Activated naive CD8-positive, alpha-beta T cell treated with anti-CD3 and anti-CD28 coated beads, Interleukin-2, amount 10 ng/mL, durations not matched to agents 7 days and 5 days (primary cell): ENCODE results near the gene RTTN. TPM values are rescaled to one million over a fixed set of nuclear protein-coding genes. Genes with fewer than 3 reads are reported as not detected.
A peak's percentile ranks its signal among the peaks of the same experiment; 100 is the strongest.

Experiments
- ATAC-seq: fragments of 150-1000 bp; cut with Tn5 transposase; one replicate; pipeline ENCODE4 v1.10.0; 2021; ENCODE audit warnings: low read depth, moderate library complexity
- POLR2A ChIA-PET: fragments of 350-600 bp; sonication (Branson Sonifier 250); formaldehyde crosslinking; loops from one replicate; lab custom pipeline; 2021; ENCODE audit warnings: antibody characterized with exemption; lab: Charles Lee
- DNase-seq: peaks from one replicate; pipeline ENCODE4 v3.0.0; 2021
- H3K27ac Mint-ChIP-seq: one replicate; pipeline ENCODE4 v1.8.0; 2022; ENCODE audit warnings: mild to moderate bottlenecking, mixed read lengths
- H3K27me3 Mint-ChIP-seq: one replicate; pipeline ENCODE4 v1.8.0; 2022; ENCODE audit warnings: mild to moderate bottlenecking, moderate library complexity, mixed read lengths
- H3K36me3 Mint-ChIP-seq: one replicate; pipeline ENCODE4 v1.8.0; 2021; ENCODE audit warnings: mild to moderate bottlenecking, mixed read lengths
- H3K4me1 Mint-ChIP-seq: one replicate; pipeline ENCODE4 v1.8.0; 2021; ENCODE audit warnings: mixed read lengths
- H3K4me3 Mint-ChIP-seq: one replicate; pipeline ENCODE4 v1.8.0; 2022; ENCODE audit warnings: mild to moderate bottlenecking, moderate library complexity, mixed read lengths
- H3K9me3 Mint-ChIP-seq: one replicate; pipeline ENCODE4 v1.8.0; 2021; ENCODE audit warnings: mixed read lengths
- total RNA-seq, 2 experiments: library from RNA; stranded (reverse); gene quantifications; one replicate each; pipeline ENCODE4 v1.2.3, GENCODE V29; 2021

The RTTN gene
- total RNA-seq, 2 experiments from 2014 or later: 32.5 to 32.8 TPM

DNA sequence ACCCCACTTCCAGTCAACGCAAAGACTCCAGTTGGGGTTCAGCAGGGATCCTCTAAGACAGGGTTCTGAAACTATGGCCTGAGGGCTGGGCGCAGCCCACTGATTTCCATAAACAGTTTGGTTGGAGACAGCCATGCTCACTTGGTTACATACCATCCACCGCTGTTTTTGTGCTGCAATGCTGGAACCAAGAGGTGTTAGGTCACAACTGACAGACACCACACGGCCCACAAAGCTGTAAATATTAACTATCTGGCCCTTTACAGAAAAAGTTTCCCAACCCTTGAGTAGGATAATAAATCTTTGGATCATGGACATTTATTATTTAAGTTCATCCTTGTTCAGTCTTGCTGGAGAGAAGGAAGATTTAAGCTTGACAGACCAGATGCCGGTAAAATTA is 249.4 kb downstream of the RTTN start:
- DNase-seq (no peak), ATAC-seq (peak; percentile 26)
- Mint-ChIP-seq H3K9me3 (peaks cover 5% of the 10 kb centered on the region), H3K36me3 (peaks cover 12% of the 10 kb centered on the region), H3K4me3 (no peak overlapping the region), H3K27me3 (no peaks in the 10 kb centered on the region), H3K27ac (no peak overlapping the region), H3K4me1 (peaks cover 25% of the 10 kb centered on the region)
- POLR2A ChIA-PET: interaction anchor here (1.0 to 2.0 kb wide), 3 partner anchors 10 to 21 kb away, joined by 8 to 14 read pairs (median 9); no protein-coding TSS in a partner anchor

DNA sequence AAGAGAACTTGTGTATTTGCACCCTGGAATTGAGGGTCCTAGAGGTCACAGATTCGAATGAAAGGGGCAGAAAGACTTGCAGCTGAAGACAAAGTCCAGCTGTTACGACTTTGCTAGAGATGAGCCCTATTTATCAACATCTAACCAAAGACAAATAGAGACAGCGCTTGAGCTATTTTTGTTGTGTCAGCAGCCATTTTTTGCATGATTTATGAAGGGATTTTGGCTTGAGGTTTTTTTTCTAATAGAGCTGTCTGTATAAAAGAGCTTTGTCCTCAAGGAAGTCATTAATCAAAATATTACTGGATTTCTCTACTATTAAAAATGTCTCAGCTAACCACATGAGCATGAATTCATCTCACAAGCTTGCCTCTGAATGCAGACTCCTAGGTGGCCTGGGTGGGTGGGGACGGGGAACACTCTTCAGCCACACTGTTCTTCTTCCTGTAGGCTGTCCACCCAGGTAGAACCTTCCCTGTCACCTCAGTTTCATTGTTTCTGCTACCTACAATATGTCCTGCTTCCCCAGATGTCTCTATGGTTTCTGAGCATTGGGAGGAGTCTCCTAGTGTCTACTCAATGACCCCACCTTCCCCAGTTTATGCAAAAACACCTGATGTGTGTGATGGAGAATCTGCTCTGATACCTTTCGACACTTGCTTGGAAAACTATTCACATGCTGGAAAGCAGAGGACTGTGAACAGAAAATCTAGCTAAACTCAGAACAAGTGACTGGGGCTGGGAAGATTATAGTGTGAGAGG is 250.6 kb downstream of the RTTN start:
- Mint-ChIP-seq H3K27ac (peak overlapping the region; percentile 84), H3K4me1 (peaks cover 25% of the 10 kb centered on the region), H3K27me3 (no peaks in the 10 kb centered on the region), H3K9me3 (peaks cover 5% of the 10 kb centered on the region), H3K36me3 (peaks cover 12% of the 10 kb centered on the region), H3K4me3 (no peak overlapping the region)
- ATAC-seq: no peak
- DNase-seq: no peak
- POLR2A ChIA-PET: interaction anchor here (0.6 to 0.7 kb wide), 4 partner anchors 10 to 123 kb away, joined by 3 to 4 read pairs (median 4); no protein-coding TSS in a partner anchor

DNA sequence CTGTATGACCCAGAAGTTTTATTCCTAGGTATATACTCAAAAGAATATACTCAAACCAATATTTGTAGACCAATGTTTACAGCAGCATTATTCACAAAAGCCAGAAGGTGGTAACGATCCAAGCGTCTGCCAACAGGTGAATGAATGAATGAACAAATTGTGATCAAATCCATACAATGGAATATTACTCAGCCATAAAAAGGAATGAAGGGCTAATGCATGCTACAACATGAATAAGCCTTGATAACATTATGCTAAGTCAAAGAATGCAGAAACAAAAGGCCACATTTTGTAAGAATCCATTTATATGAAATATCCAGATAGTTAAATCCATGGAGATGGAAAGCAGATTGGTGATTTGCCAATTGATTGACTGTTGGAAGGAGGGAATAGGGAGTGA is 252.3 kb downstream of the RTTN start:
- POLR2A ChIA-PET: no interaction called here
- no peaks in the 10 kb centered on the region for H3K27me3 Mint-ChIP-seq
- DNase-seq: no peak
- H3K9me3 Mint-ChIP-seq: peaks cover 5% of the 10 kb centered on the region
- no peak for ATAC-seq
- peak overlapping the region; percentile 10 for H3K27ac Mint-ChIP-seq
- H3K4me1 Mint-ChIP-seq: peaks cover 18% of the 10 kb centered on the region
- H3K4me3 Mint-ChIP-seq: no peak overlapping the region
- peaks cover 12% of the 10 kb centered on the region for H3K36me3 Mint-ChIP-seq

Other genes with a start within 250 kb of the RTTN start
- gene SOCS6, start 83.4 kb upstream of the RTTN start, total RNA-seq: 1 to 10 TPM; 1.8 to 1.9 TPM